A549 (cell line): Measurements from ENCODE around the gene MTMR12.

Source experiments
- CTCF ChIP-seq: fragments of >200 bp; sonication (Bioruptor Twin); formaldehyde crosslinking; IDR thresholded peaks from 3 replicates; pipeline ENCODE4 v1.5.1; 2016
- GATA3 ChIP-seq: IDR thresholded peaks from 2 replicates; pipeline ENCODE4 v1.6.1; 2012; ENCODE audit warnings: borderline replicate concordance
- KDM5A ChIP-seq: fragments of 200-600 bp; sonication (generic); IDR thresholded peaks from 2 replicates; pipeline ENCODE4 v1.6.1; 2016; ENCODE audit warnings: antibody characterized with exemption, mild to moderate bottlenecking
- POLR2A ChIP-seq: IDR thresholded peaks from 2 replicates; pipeline ENCODE4 v1.6.1; 2012; ENCODE audit warnings: mild to moderate bottlenecking, low read length
- RAD21 ChIP-seq, 2 experiments: fragments of >200 bp in 1 of 2; sonication (Bioruptor Twin) in 1 of 2; formaldehyde crosslinking in 1 of 2; IDR thresholded peaks in 1 of 2; conservative IDR thresholded peaks in 1 of 2; 2 replicates in 1 of 2; 3 replicates in 1 of 2; pipeline ENCODE4 v1.6.1; 2012 to 2018; ENCODE audit warnings: inconsistent platforms in 1 of 2
- RFX5 ChIP-seq: fragments of 450-650 bp; IDR thresholded peaks from 2 replicates; pipeline ENCODE4 v1.7.1; 2014; ENCODE audit warnings: antibody characterized with exemption, mild to moderate bottlenecking, moderate library complexity
- TF ChIP-seq, protein P1 (sequence below): fragments of 200-600 bp; sonication (generic); IDR thresholded peaks from 2 replicates; pipeline ENCODE4 v1.6.1; 2016; ENCODE audit warnings: antibody characterized with exemption, mild to moderate bottlenecking, moderate library complexity

DNA sequence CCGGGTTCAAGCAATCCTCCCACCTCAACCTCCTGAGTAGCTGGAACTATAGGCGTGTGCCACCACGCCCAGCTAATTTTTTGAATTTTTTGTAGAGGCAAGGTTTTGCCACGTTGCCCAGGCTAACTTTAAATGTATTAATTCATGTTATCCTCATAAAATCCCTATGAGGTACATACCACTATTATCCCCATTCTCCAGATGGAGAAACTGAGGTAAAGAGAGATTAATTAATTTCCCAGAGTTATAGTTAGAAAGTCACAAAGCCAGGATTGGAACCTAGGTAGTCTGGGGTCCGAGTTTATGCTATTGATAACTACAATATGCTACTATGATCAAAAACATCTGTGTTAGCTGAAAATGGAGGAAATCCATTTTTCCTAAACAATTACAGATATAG is 106.7 kb downstream of the MTMR12 start:
- TF ChIP-seq RAD21 (conservative IDR thresholded peaks at IDR 0.05 in 1 of 2, IDR thresholded peaks at IDR 0.05 in 1 of 2) (no peak), POLR2A (no peak), RFX5 (no peak), CTCF (no peak), GATA3 (no peak), KDM5A (no peak)
- TF ChIP-seq, protein P1, sequence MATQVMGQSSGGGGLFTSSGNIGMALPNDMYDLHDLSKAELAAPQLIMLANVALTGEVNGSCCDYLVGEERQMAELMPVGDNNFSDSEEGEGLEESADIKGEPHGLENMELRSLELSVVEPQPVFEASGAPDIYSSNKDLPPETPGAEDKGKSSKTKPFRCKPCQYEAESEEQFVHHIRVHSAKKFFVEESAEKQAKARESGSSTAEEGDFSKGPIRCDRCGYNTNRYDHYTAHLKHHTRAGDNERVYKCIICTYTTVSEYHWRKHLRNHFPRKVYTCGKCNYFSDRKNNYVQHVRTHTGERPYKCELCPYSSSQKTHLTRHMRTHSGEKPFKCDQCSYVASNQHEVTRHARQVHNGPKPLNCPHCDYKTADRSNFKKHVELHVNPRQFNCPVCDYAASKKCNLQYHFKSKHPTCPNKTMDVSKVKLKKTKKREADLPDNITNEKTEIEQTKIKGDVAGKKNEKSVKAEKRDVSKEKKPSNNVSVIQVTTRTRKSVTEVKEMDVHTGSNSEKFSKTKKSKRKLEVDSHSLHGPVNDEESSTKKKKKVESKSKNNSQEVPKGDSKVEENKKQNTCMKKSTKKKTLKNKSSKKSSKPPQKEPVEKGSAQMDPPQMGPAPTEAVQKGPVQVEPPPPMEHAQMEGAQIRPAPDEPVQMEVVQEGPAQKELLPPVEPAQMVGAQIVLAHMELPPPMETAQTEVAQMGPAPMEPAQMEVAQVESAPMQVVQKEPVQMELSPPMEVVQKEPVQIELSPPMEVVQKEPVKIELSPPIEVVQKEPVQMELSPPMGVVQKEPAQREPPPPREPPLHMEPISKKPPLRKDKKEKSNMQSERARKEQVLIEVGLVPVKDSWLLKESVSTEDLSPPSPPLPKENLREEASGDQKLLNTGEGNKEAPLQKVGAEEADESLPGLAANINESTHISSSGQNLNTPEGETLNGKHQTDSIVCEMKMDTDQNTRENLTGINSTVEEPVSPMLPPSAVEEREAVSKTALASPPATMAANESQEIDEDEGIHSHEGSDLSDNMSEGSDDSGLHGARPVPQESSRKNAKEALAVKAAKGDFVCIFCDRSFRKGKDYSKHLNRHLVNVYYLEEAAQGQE: no peak
